ENCODE measurements around the gene ASAP2. TPM values are rescaled to one million over a fixed set of nuclear protein-coding genes. Genes with fewer than 3 reads are reported as not detected.
A peak's percentile ranks its signal among the peaks of the same experiment; 100 is the strongest.

Gene ASAP2
- total RNA-seq, 1 experiment from 2014 or later, result 12.6 TPM

DNA sequence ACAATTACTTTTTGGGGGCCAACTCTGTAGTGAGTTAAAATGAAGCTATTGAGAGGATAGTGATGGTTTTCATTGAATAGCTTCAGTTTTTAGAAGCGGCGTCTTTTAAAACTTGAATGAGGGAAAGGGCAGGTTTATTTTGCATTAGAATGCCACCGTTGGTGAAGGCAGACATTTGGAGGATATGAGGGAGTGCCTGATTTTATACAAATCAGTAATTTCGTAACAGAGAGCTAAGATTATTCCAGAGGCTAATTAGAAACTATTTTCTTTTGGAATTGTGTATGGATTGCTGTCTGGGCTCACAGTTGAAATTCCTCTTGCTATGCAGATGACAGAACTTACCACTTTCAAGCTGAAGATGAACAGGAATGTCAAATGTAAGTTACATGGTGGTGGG, 149.1 kb downstream of the ASAP2 start:
- H3K27me3 Mint-ChIP-seq (ENCODE audit: low read depth), result no peaks in the 10 kb centered on the region

More for the DNA sequence above, 149.1 kb downstream of the ASAP2 start:
- WGBS (ENCODE audit: extremely low coverage, insufficient read length, low lambda C conversion rate), result no CpG with 5 or more reads among the region's 4 CpGs
- Histone ChIP-seq H2BK120ac (ENCODE audit: low read depth, low read length, poor library complexity, severe bottlenecking) (no peak overlapping the region), H2BK15ac (ENCODE audit: low read depth, low read length) (no peak overlapping the region), H3K79me2 (ENCODE audit: insufficient read depth, low read length) (no peaks in the 10 kb centered on the region), H3K23ac (ENCODE audit: insufficient read length, low read depth, low read length) (no peak overlapping the region), H3K23me2 (ENCODE audit: insufficient read length, low read depth, low read length, poor library complexity, severe bottlenecking) (no peaks in the 10 kb centered on the region), H2AFZ (ENCODE audit: low read length) (no peak overlapping the region), H2BK12ac (ENCODE audit: insufficient read length, low read depth, low read length) (no peak overlapping the region), H4K20me1 (ENCODE audit: control insufficient read depth, insufficient read depth, insufficient read length) (no peaks in the 10 kb centered on the region), H3K14ac (ENCODE audit: insufficient read depth, low read length) (no peak overlapping the region), H2AK5ac (ENCODE audit: insufficient read length, low read length) (no peak overlapping the region), H4K8ac (replicated peaks; ENCODE audit: insufficient read length, low read depth, low read length) (no peak overlapping the region), H2BK5ac (ENCODE audit: insufficient read length, low read length) (no peak overlapping the region), H3K4me2 (ENCODE audit: insufficient read depth, insufficient read length, low read length) (no peak overlapping the region), H4K5ac (ENCODE audit: insufficient read length, low read depth, low read length) (no peak overlapping the region), H3K4ac (ENCODE audit: low read depth, low read length) (no peak overlapping the region), H3K18ac (ENCODE audit: insufficient read length, low read depth, low read length) (no peak overlapping the region), H2BK20ac (ENCODE audit: low read depth, low read length, poor library complexity, severe bottlenecking) (no peak overlapping the region), H3T11ph (ENCODE audit: low read length) (no peak overlapping the region), H3K27me3 (ENCODE audit: insufficient read depth, low read length) (no peaks in the 10 kb centered on the region), H3K79me1 (ENCODE audit: insufficient read depth, low read depth, low read length, poor library complexity, severe bottlenecking) (no peaks in the 10 kb centered on the region), H4K91ac (ENCODE audit: insufficient read length, low read depth, low read length) (no peak overlapping the region), H3K9me3 (ENCODE audit: control insufficient read depth, low read depth, low read length) (no peaks in the 10 kb centered on the region), H3K9ac (ENCODE audit: extremely low read depth, insufficient read length, low read length) (no peak overlapping the region), H3K56ac (ENCODE audit: insufficient read length, low read depth, low read length) (no peak overlapping the region), H3K4me1 (ENCODE audit: insufficient read depth, low read length) (peaks cover 4% of the 10 kb centered on the region; the same call in 1 of the 2 replicates), H3K27ac (ENCODE audit: insufficient read length, low read depth, low read length) (no peak overlapping the region)
- TF ChIP-seq, protein P1, sequence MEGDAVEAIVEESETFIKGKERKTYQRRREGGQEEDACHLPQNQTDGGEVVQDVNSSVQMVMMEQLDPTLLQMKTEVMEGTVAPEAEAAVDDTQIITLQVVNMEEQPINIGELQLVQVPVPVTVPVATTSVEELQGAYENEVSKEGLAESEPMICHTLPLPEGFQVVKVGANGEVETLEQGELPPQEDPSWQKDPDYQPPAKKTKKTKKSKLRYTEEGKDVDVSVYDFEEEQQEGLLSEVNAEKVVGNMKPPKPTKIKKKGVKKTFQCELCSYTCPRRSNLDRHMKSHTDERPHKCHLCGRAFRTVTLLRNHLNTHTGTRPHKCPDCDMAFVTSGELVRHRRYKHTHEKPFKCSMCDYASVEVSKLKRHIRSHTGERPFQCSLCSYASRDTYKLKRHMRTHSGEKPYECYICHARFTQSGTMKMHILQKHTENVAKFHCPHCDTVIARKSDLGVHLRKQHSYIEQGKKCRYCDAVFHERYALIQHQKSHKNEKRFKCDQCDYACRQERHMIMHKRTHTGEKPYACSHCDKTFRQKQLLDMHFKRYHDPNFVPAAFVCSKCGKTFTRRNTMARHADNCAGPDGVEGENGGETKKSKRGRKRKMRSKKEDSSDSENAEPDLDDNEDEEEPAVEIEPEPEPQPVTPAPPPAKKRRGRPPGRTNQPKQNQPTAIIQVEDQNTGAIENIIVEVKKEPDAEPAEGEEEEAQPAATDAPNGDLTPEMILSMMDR (conservative IDR thresholded peaks at IDR 0.05), result no peak
- Mint-ChIP-seq H3K4me3 (no peak overlapping the region), H3K27ac (peak overlapping the region in 1 of 3 experiments; percentile 67; a peak in 2 of 7 replicates), H3K4me1 (peaks cover 21 to 24% of the 10 kb centered on the region in 2 experiments), H3K36me3 (ENCODE audit: insufficient read depth in 1 of 3, low read depth in 3 of 3) (peaks cover 16 to 55% (median 39%) of the 10 kb centered on the region in 3 experiments; a peak in 6 of 7 replicates), H3K9me3 (no peaks in the 10 kb centered on the region)
- DNase-seq, result no peak

Data from H9 (cell line).